Gastroesophageal sphincter (tissue), 4 donors: Measurements from ENCODE around the gene LARP6. TPM values are rescaled to one million over a fixed set of nuclear protein-coding genes. Genes with fewer than 3 reads are reported as not detected.

Source experiments
- ATAC-seq: fragments of 150-250 bp; one replicate; pipeline ENCODE4 v1.9.1; 2016; ENCODE audit warnings: mild to moderate bottlenecking, moderate library complexity
- H3K27ac ChIP-seq, 4 donors: fragments of 200-600 bp; sonication (generic) in 3 of 4; 1 replicate in 3 of 4; 2 replicates in 1 of 4; pipeline ENCODE4 v1.5.1; 2016 to 2019
- H3K27me3 ChIP-seq: fragments of 200-600 bp; sonication (generic); one replicate; pipeline ENCODE4 v1.5.1; 2019
- H3K36me3 ChIP-seq, 2 donors: fragments of 200-600 bp; sonication (generic); one replicate each; pipeline ENCODE4 v1.5.1; 2019; ENCODE audit warnings: control low read depth in 1 of 2
- H3K4me1 ChIP-seq, 3 donors: fragments of 200-600 bp; sonication (generic); 1 replicate in 2 of 3; 2 replicates in 1 of 3; pipeline ENCODE4 v1.5.1; 2016 to 2019; ENCODE audit warnings: control low read depth in 2 of 3
- H3K4me3 ChIP-seq, 2 donors: fragments of 200-600 bp; sonication (generic); one replicate each; pipeline ENCODE4 v1.5.1; 2019; ENCODE audit warnings: mild to moderate bottlenecking in 1 of 2, moderate library complexity in 1 of 2
- H3K9me3 ChIP-seq, 3 donors: fragments of 200-600 bp; sonication (generic); one replicate each; pipeline ENCODE4 v1.5.1; 2017 to 2019; ENCODE audit warnings: control low read depth in 2 of 3
- CTCF ChIP-seq, 4 experiments: fragments of 200-600 bp in 2 of 4; fragments of 450-650 bp in 2 of 4; sonication (generic) in 1 of 4; IDR thresholded peaks; one replicate each; pipeline ENCODE4 v1.5.1; 2017 to 2019; ENCODE audit warnings: antibody characterized with exemption in 4 of 4, mild to moderate bottlenecking in 2 of 4, moderate library complexity in 2 of 4
- EP300 ChIP-seq: sonication (generic); formaldehyde crosslinking; IDR thresholded peaks from one replicate; pipeline ENCODE4 v1.6.1; 2017; ENCODE audit warnings: antibody characterized with exemption, mild to moderate bottlenecking
- POLR2A ChIP-seq, 2 donors: fragments of 450-650 bp; IDR thresholded peaks; one replicate each; pipeline ENCODE4 v1.6.1; 2017; ENCODE audit warnings: antibody characterized with exemption in 2 of 2, mild to moderate bottlenecking in 2 of 2, moderate library complexity in 1 of 2
- POLR2AphosphoS5 ChIP-seq: sonication (generic); formaldehyde crosslinking; IDR thresholded peaks from one replicate; pipeline ENCODE4 v1.6.1; 2017; ENCODE audit warnings: antibody characterized with exemption
- WGBS, 2 donors: methylation state at CpG; one replicate each; pipeline ENCODE4 v1.1.5; 2018; ENCODE audit warnings: low coverage in 1 of 2; 5-methylcytosine and 5-hydroxymethylcytosine counted together
- total RNA-seq, 4 donors: library from RNA; depleted of rRNA; stranded (reverse); fragments of >200 nt; gene quantifications; one replicate each; pipeline ENCODE4 v1.1.0, GENCODE V29; 2016

Gene LARP6
- total RNA-seq, 4 donors from 2014 or later = 43.7 to 48.2 (median 45.5) TPM

- WGBS, 2 donors = 80 to 90% methylated on average over 1 to 6 of the region's 6 CpGs
- no peak for ATAC-seq
- Histone ChIP-seq H3K9me3 (no peaks in the 10 kb centered on the region), H3K27me3 (no peaks in the 10 kb centered on the region), H3K27ac (no peak overlapping the region), H3K4me1 (peaks cover 0 to 9% (median 0%) of the 10 kb centered on the region in 3 donors), H3K36me3 (peaks cover 0 to 11% of the 10 kb centered on the region in 2 donors), H3K4me3 (no peak overlapping the region)
- no peak for TF ChIP-seq CTCF (IDR thresholded peaks at IDR 0.05)
- TF ChIP-seq POLR2AphosphoS5 = no peak
- TF ChIP-seq POLR2A (IDR thresholded peaks at IDR 0.05) = no peak
- no peak for TF ChIP-seq EP300
Measured at GRCh38 chr15:70845602-70846360, 8.2 kb downstream of the LARP6 start.

- ATAC-seq = peak; percentile 27
- H3K27ac ChIP-seq = no peak overlapping the region
- no peak for TF ChIP-seq CTCF (IDR thresholded peaks at IDR 0.05)
- no peak for TF ChIP-seq POLR2A (IDR thresholded peaks at IDR 0.05)
- TF ChIP-seq POLR2AphosphoS5 = no peak
- TF ChIP-seq EP300 = no peak
- no peak overlapping the region for H3K4me3 ChIP-seq
- H3K9me3 ChIP-seq = no peaks in the 10 kb centered on the region
- 95 to 96% methylated on average over 2 of the region's 2 CpGs for WGBS, 2 donors
- H3K4me1 ChIP-seq = peaks cover 0 to 28% (median 0%) of the 10 kb centered on the region in 3 donors
- H3K36me3 ChIP-seq = peaks cover 0 to 44% of the 10 kb centered on the region in 2 donors
- H3K27me3 ChIP-seq = no peaks in the 10 kb centered on the region
Measured at GRCh38 chr15:70837476-70837875, 16.5 kb downstream of the LARP6 start.

GRCh38 chr15:70835841-70836240 is 18.1 kb downstream of the LARP6 start:
- Histone ChIP-seq H3K36me3 (peaks cover 0 to 53% of the 10 kb centered on the region in 2 donors), H3K9me3 (no peaks in the 10 kb centered on the region), H3K4me3 (no peak overlapping the region), H3K27me3 (no peaks in the 10 kb centered on the region), H3K4me1 (peaks cover 0 to 28% (median 0%) of the 10 kb centered on the region in 3 donors), H3K27ac (peak overlapping the region in 3 of 4 donors; percentile 26 to 59 (median 33))
- no peak for ATAC-seq
- 26 to 80% methylated on average over 3 of the region's 3 CpGs for WGBS, 2 donors
- no peak for TF ChIP-seq EP300
- TF ChIP-seq POLR2A (IDR thresholded peaks at IDR 0.05) = no peak
- TF ChIP-seq POLR2AphosphoS5 = no peak
- no peak for TF ChIP-seq CTCF (IDR thresholded peaks at IDR 0.05)

- TF ChIP-seq EP300 (no peak), POLR2A (IDR thresholded peaks at IDR 0.05) (no peak), POLR2AphosphoS5 (peak; percentile 84)
- ATAC-seq = peak; percentile 74
- H3K4me3 ChIP-seq = no peak overlapping the region
- no peaks in the 10 kb centered on the region for H3K27me3 ChIP-seq
- H3K4me1 ChIP-seq = peaks cover 0 to 33% (median 0%) of the 10 kb centered on the region in 3 donors
- peaks cover 0 to 57% of the 10 kb centered on the region in 2 donors for H3K36me3 ChIP-seq
- WGBS, 2 donors = 72 to 82% methylated on average over 6 of the region's 6 CpGs
- no peaks in the 10 kb centered on the region for H3K9me3 ChIP-seq
- H3K27ac ChIP-seq = peak overlapping the region in 3 of 4 donors; percentile 26 to 59 (median 33)
Measured at GRCh38 chr15:70835415-70835814, 18.5 kb downstream of the LARP6 start.

- Histone ChIP-seq H3K4me3 (no peak overlapping the region), H3K9me3 (no peaks in the 10 kb centered on the region), H3K36me3 (peaks cover 0 to 57% of the 10 kb centered on the region in 2 donors), H3K27ac (peak overlapping the region in 2 of 4 donors; percentile 33 to 59), H3K4me1 (peaks cover 0 to 33% (median 0%) of the 10 kb centered on the region in 3 donors), H3K27me3 (no peaks in the 10 kb centered on the region)
- TF ChIP-seq POLR2A (IDR thresholded peaks at IDR 0.05) = no peak
- no peak for TF ChIP-seq CTCF (IDR thresholded peaks at IDR 0.05)
- TF ChIP-seq EP300 = no peak
- no peak for TF ChIP-seq POLR2AphosphoS5
- ATAC-seq = no peak
- 62 to 69% methylated on average over 1 of the region's 2 CpGs for WGBS, 2 donors
Measured at GRCh38 chr15:70834999-70835398, 19.0 kb downstream of the LARP6 start.
